H1 (cell line): ENCODE data around the gene SLC22A14. TPM values are rescaled to one million over a fixed set of nuclear protein-coding genes. Genes with fewer than 3 reads are reported as not detected.

Source experiments
- CTCF ChIA-PET: fragments of 300-600 bp; sonication (Branson Sonifier 250); formaldehyde crosslinking; loops from one replicate; lab custom pipeline; 2021; ENCODE audit not compliant: partially characterized antibody; lab: Charles Lee
- POLR2A ChIA-PET: fragments of 300-600 bp; sonication (Branson Sonifier 250); formaldehyde crosslinking; loops from one replicate; lab custom pipeline; 2021; ENCODE audit warnings: inconsistent platforms; ENCODE audit not compliant: partially characterized antibody; lab: Charles Lee
- DNase-seq, 2 experiments: peaks; one replicate each; pipeline versions ENCODE4 v3.0.0 to v3.0.0-alpha.2; 2010 to 2022; ENCODE audit warnings: low spot score in 2 of 2, low read depth in 1 of 2, mixed read lengths in 1 of 2
- FAIRE-seq: peaks from 2 replicates; lab custom pipeline; 2011; peaks lifted over from hg19 to GRCh38; lab: Jason Lieb, UNC
- H2AFZ ChIP-seq: 2 replicates; pipeline ENCODE4 v1.8.1; 2012; ENCODE audit warnings: low read length, inconsistent platforms
- H2AK5ac ChIP-seq: 2 replicates; pipeline ENCODE4 v1.6.1; 2013; ENCODE audit warnings: low read depth, low read length
- H2BK120ac ChIP-seq: replicated peaks from 2 replicates; pipeline ENCODE3; 2013; ENCODE audit warnings: low read depth, low read length, inconsistent platforms
- H2BK12ac ChIP-seq: 2 replicates; pipeline ENCODE4 v1.6.1; 2013; ENCODE audit warnings: low read depth, low read length
- H2BK15ac ChIP-seq: 2 replicates; pipeline ENCODE4 v1.6.1; 2013; ENCODE audit warnings: low read length
- H2BK20ac ChIP-seq: 2 replicates; pipeline ENCODE4 v1.6.1; 2013; ENCODE audit warnings: low read length
- H2BK5ac ChIP-seq: 2 replicates; pipeline ENCODE4 v1.6.1; 2013; ENCODE audit warnings: low read depth, low read length
- H3K14ac ChIP-seq: 2 replicates; pipeline ENCODE4 v1.6.1; 2013; ENCODE audit warnings: inconsistent platforms; ENCODE audit not compliant: insufficient read length
- H3K18ac ChIP-seq: 2 replicates; pipeline ENCODE4 v1.6.1; 2013; ENCODE audit warnings: low read length; ENCODE audit errors: extremely low read depth
- H3K23ac ChIP-seq: 2 replicates; pipeline ENCODE4 v1.6.1; 2013; ENCODE audit warnings: inconsistent platforms; ENCODE audit not compliant: insufficient read length
- H3K23me2 ChIP-seq: 2 replicates; pipeline ENCODE4 v1.6.1; 2013; ENCODE audit warnings: low read depth, low read length
- H3K27ac ChIP-seq: 2 replicates; pipeline ENCODE4 v1.6.1; 2011; ENCODE audit warnings: low read depth, low read length, inconsistent platforms
- H3K27me3 ChIP-seq, 4 experiments: replicated peaks in 1 of 4; 1 replicate in 1 of 4; 2 replicates in 3 of 4; pipeline versions ENCODE4 v1.6.1 to v1.8.1; 2011 to 2013; ENCODE audit warnings: low read length in 3 of 4, mild to moderate bottlenecking in 3 of 4, inconsistent platforms in 2 of 4, mixed read lengths in 2 of 4, moderate library complexity in 1 of 4; ENCODE audit not compliant: control insufficient read depth in 3 of 4, insufficient read depth in 3 of 4; ENCODE audit errors: extremely low read depth in 1 of 4
- H3K36me3 ChIP-seq, 4 experiments: 2 replicates each; pipeline versions ENCODE4 v1.6.1 to v1.8.1; 2011 to 2013; ENCODE audit warnings: mild to moderate bottlenecking in 4 of 4, low read length in 3 of 4, moderate library complexity in 2 of 4, control low read depth in 1 of 4, inconsistent platforms in 1 of 4; ENCODE audit not compliant: insufficient read depth in 4 of 4, control insufficient read depth in 2 of 4
- H3K4ac ChIP-seq: replicated peaks from 2 replicates; pipeline ENCODE3; 2013; ENCODE audit warnings: low read length, low read depth, mixed read lengths, inconsistent platforms; ENCODE audit not compliant: insufficient read length
- H3K4me1 ChIP-seq, 4 experiments: replicated peaks in 1 of 4; 1 replicate in 1 of 4; 2 replicates in 3 of 4; pipeline versions ENCODE4 v1.6.1 to v1.8.1; 2011 to 2013; ENCODE audit warnings: low read length in 3 of 4, inconsistent platforms in 2 of 4, mixed read lengths in 1 of 4; ENCODE audit not compliant: insufficient read depth in 4 of 4, control insufficient read depth in 3 of 4
- H3K4me2 ChIP-seq, 2 experiments: 2 replicates each; pipeline versions ENCODE4 v1.6.1 to v1.8.1; 2011 to 2013; ENCODE audit warnings: low read depth in 2 of 2, low read length in 2 of 2, control low read depth in 1 of 2, inconsistent platforms in 1 of 2, mild to moderate bottlenecking in 1 of 2; ENCODE audit not compliant: insufficient read depth in 1 of 2
- H3K4me3 ChIP-seq, 4 experiments: fragments of 200-600, 300-600 bp in 1 of 4; sonication (generic), shearing (Covaris generic), sonication (Bioruptor Twin) in 1 of 4; 2 replicates each; pipeline versions ENCODE4 v1.5.1 to v1.8.1; 2011 to 2016; ENCODE audit warnings: low read length in 4 of 4, low read depth in 3 of 4, control low read depth in 2 of 4, inconsistent platforms in 2 of 4, mild to moderate bottlenecking in 2 of 4, mixed read lengths in 1 of 4, moderate library complexity in 1 of 4; ENCODE audit not compliant: insufficient read depth in 2 of 4; ENCODE audit errors: extremely low read depth in 1 of 4
- H3K56ac ChIP-seq: replicated peaks from 2 replicates; pipeline ENCODE3; 2013; ENCODE audit warnings: low read depth, mild to moderate bottlenecking, mixed read lengths, low read length, inconsistent platforms; ENCODE audit not compliant: insufficient read length
- H3K79me1 ChIP-seq: 2 replicates; pipeline ENCODE4 v1.6.1; 2013; ENCODE audit warnings: low read depth, low read length, control low read depth
- H3K79me2 ChIP-seq, 2 experiments: 2 replicates each; pipeline versions ENCODE4 v1.6.1 to v1.8.1; 2012 to 2013; ENCODE audit warnings: low read length in 2 of 2, mild to moderate bottlenecking in 2 of 2, inconsistent platforms in 1 of 2; ENCODE audit not compliant: insufficient read depth in 2 of 2, control insufficient read depth in 1 of 2
- H3K9ac ChIP-seq, 4 experiments: replicated peaks in 1 of 4; 1 replicate in 1 of 4; 2 replicates in 3 of 4; pipeline versions ENCODE4 v1.6.1 to v1.8.1; 2011 to 2013; ENCODE audit warnings: low read depth in 3 of 4, low read length in 3 of 4, control low read depth in 2 of 4, mild to moderate bottlenecking in 2 of 4, moderate library complexity in 2 of 4, inconsistent platforms in 1 of 4; ENCODE audit errors: extremely low read depth in 1 of 4
- H3K9me3 ChIP-seq, 2 experiments: 2 replicates each; pipeline versions ENCODE4 v1.6.1 to v1.8.1; 2012 to 2013; ENCODE audit warnings: mild to moderate bottlenecking in 2 of 2, moderate library complexity in 2 of 2, control low read depth in 1 of 2, inconsistent platforms in 1 of 2, low read depth in 1 of 2, low read length in 1 of 2, mixed read lengths in 1 of 2; ENCODE audit not compliant: insufficient read depth in 2 of 2
- H4K20me1 ChIP-seq, 2 experiments: replicated peaks in 1 of 2; 2 replicates each; pipeline versions ENCODE3 to v1.8.1; 2011 to 2013; ENCODE audit warnings: inconsistent platforms in 2 of 2, low read length in 2 of 2, mild to moderate bottlenecking in 1 of 2; ENCODE audit not compliant: insufficient read depth in 2 of 2, control insufficient read depth in 1 of 2
- H4K5ac ChIP-seq: 2 replicates; pipeline ENCODE4 v1.6.1; 2013; ENCODE audit warnings: low read length, low read depth, mixed read lengths, inconsistent platforms; ENCODE audit not compliant: insufficient read length
- H4K8ac ChIP-seq: 2 replicates; pipeline ENCODE4 v1.8.0; 2013; ENCODE audit warnings: mild to moderate bottlenecking, moderate library complexity, low read length, inconsistent platforms; ENCODE audit not compliant: insufficient read depth; ENCODE audit errors: extremely low read depth
- H4K91ac ChIP-seq: replicated peaks from 2 replicates; pipeline ENCODE3; 2013; ENCODE audit warnings: low read length, mixed read lengths, inconsistent platforms; ENCODE audit not compliant: insufficient read length
- ASH2L ChIP-seq: fragments of 200-600, 300-600 bp; sonication (generic); IDR thresholded peaks from one replicate; pipeline ENCODE4 v1.7.1; 2017; ENCODE audit warnings: low read length
- BRCA1 ChIP-seq: IDR thresholded peaks from 2 replicates; pipeline ENCODE4 v1.6.1; 2012; ENCODE audit warnings: low read depth, low read length, improper control_type of control experiment
- CBX5 ChIP-seq: fragments of 300-800, 300-1000 bp; sonication (generic); IDR thresholded peaks from 2 replicates; pipeline ENCODE4 v1.7.1; 2016; ENCODE audit warnings: antibody characterized with exemption, low read length, low read depth
- CHD1 ChIP-seq: IDR thresholded peaks from 2 replicates; pipeline ENCODE4 v1.6.1; 2012; ENCODE audit warnings: low read depth, low read length, improper control_type of control experiment
- CTBP2 ChIP-seq: IDR thresholded peaks from 2 replicates; pipeline ENCODE4 v1.7.0; 2011; ENCODE audit warnings: borderline replicate concordance, mild to moderate bottlenecking, moderate library complexity, mixed read lengths, low read length; ENCODE audit not compliant: insufficient read depth, insufficient read length
- GTF2F1 ChIP-seq: IDR thresholded peaks from 2 replicates; pipeline ENCODE4 v1.6.1; 2012; ENCODE audit warnings: low read depth, low read length, improper control_type of control experiment, borderline replicate concordance
- MAX ChIP-seq: IDR thresholded peaks from 2 replicates; pipeline ENCODE4 v1.6.1; 2012; ENCODE audit warnings: inconsistent platforms
- PHF8 ChIP-seq: fragments of 200-600 bp; sonication (generic); conservative IDR thresholded peaks from 2 replicates; pipeline ENCODE4 v1.7.1; 2012; ENCODE audit warnings: low read depth, mild to moderate bottlenecking, inconsistent platforms, low read length, moderate library complexity
- SIN3A ChIP-seq, 2 experiments: IDR thresholded peaks in 1 of 2; conservative IDR thresholded peaks in 1 of 2; 2 replicates each; pipeline ENCODE4 v1.6.1; 2011 to 2012; ENCODE audit warnings: low read length in 2 of 2, improper control_type of control experiment in 1 of 2, low read depth in 1 of 2, mild to moderate bottlenecking in 1 of 2
- YY1 ChIP-seq: IDR thresholded peaks from 2 replicates; pipeline ENCODE4 v1.6.1; 2011; ENCODE audit warnings: low read depth, mild to moderate bottlenecking, low read length
- WGBS, 2 experiments: shearing (Covaris generic) in 1 of 2; methylation state at CpG; one replicate each; pipeline versions ENCODE4 v1.1.6 to v1.1.7; 2013 to 2015; ENCODE audit warnings: low lambda C conversion rate in 2 of 2, mixed read lengths in 2 of 2, inconsistent platforms in 1 of 2, low coverage in 1 of 2, missing lambda C conversion rate in 1 of 2; ENCODE audit not compliant: insufficient replicate concordance in 2 of 2, insufficient coverage in 1 of 2, insufficient read length in 1 of 2; ENCODE audit errors: extremely low coverage in 1 of 2, missing lambda C conversion rate in 1 of 2; 5-methylcytosine and 5-hydroxymethylcytosine counted together
- polyA plus RNA-seq, 7 experiments: library from polyadenylated mRNA; depleted of rRNA in 3 of 7; stranded (reverse) in 5 of 7; unstranded in 2 of 7; fragments of >200 nt in 5 of 7; fragments of 200-250 nt in 2 of 7; gene quantifications; 1 replicate in 5 of 7; 2 replicates in 1 of 7; 4 replicates in 1 of 7; pipeline versions ENCODE4 v1.2.1 to v1.2.3, GENCODE V29; 2011 to 2013; ENCODE audit warnings: missing spikeins in 2 of 7, mixed read lengths in 2 of 7
- total RNA-seq: library from RNA; stranded (reverse); fragmentation: NEBNext Ultra II Directional; extraction: Animal tissue kit (Norgen Biotek cat#: 25700); gene quantifications from 2 replicates; pipeline ENCODE4 v1.2.1, GENCODE V29; 2021

Gene SLC22A14
- total and polyA plus RNA-seq, 2 of the 8 experiments (the other 6 are each of a cell fraction or from before 2014, with no cell fraction given): 0.03 TPM; not detected in 1

DNA sequence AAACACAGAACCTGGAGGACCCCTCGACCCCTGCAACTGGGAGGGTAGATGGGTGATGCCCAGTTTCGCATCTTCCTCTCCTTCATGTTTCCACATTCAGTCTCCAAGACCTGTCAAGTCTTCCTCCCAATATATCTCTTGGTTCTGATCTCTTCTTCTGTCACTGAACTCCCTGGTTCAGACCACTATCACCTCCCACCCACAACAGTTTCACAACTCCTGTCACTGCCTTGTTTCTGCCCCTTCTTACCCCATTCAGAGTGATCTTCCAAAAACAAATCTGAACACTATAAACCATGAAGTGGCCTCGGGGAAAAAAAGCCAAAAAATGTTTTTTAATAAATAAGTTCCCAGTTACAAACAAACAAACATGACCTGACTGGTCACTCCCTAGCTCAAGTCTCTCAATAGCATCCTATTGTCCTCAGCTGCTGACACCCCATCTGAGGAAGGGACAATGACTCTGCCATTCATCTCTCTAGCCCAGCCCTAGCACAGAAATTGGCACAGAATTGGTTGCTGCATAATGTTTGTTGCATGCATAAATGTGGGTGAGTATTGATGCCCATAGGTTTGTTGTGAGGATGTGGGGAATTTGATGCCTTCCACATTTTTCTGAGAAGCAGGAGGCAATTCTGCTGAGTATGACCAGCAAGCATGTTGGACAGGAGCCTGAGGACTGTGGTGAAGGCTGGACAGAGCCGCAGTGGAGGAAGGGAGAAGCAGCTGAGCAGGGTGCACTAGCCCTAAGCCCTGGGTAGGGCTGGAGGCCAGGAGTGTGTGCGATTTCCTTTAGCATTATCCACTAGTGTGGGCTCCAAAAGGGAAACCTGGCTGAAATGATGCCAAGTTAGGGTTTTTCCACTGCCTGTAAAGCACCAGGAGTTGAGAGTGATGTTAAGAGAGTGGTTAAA is 52.3 kb downstream of the SLC22A14 start:
- H3K27me3 ChIP-seq: no peaks in the 10 kb centered on the region; a peak in 2 of 7 replicates
- no peak overlapping the region for H2BK12ac ChIP-seq
- no peak overlapping the region for H4K8ac ChIP-seq
- H3K79me2 ChIP-seq: no peaks in the 10 kb centered on the region
- no peaks in the 10 kb centered on the region for H3K9me3 ChIP-seq
- no peak overlapping the region for H4K5ac ChIP-seq
- H3K4ac ChIP-seq: no peak overlapping the region
- no peak overlapping the region for H3K23ac ChIP-seq
- no peaks in the 10 kb centered on the region for H3K36me3 ChIP-seq
- no peak overlapping the region for H3K4me2 ChIP-seq
- no peak overlapping the region for H4K91ac ChIP-seq
- CTCF ChIA-PET: interaction anchor here (0.9 to 1.5 kb wide), 5 partner anchors 11 to 62 kb away, joined by 3 to 10 read pairs (median 3); partner anchors contain the start of gene XYLB
- H2BK120ac ChIP-seq: no peak overlapping the region
- H3K9ac ChIP-seq: no peak overlapping the region
- POLR2A ChIA-PET: no interaction called here
- no peak for DNase-seq
- no peaks in the 10 kb centered on the region for H3K23me2 ChIP-seq
- H3K4me1 ChIP-seq: no peaks in the 10 kb centered on the region
- H3K79me1 ChIP-seq: no peaks in the 10 kb centered on the region
- H3K56ac ChIP-seq: no peak overlapping the region
- H3K4me3 ChIP-seq: no peak overlapping the region
- no peak overlapping the region for H2AK5ac ChIP-seq
- FAIRE-seq: no peak
- no peaks in the 10 kb centered on the region for H4K20me1 ChIP-seq
- H2BK15ac ChIP-seq: no peak overlapping the region
- H2BK5ac ChIP-seq: no peak overlapping the region
- no peak overlapping the region for H3K27ac ChIP-seq
- no peak overlapping the region; the same call in 1 of the 2 replicates for H2AFZ ChIP-seq
- H3K14ac ChIP-seq: no peak overlapping the region
- no peak overlapping the region for H2BK20ac ChIP-seq
- 86% methylated on average over 5 of the region's 5 CpGs; no CpG with 5 or more reads in 1 of the 2 experiments for WGBS, 2 experiments
- H3K18ac ChIP-seq: no peak overlapping the region
- no peak for TF ChIP-seq BRCA1
- no peak for TF ChIP-seq YY1
- no peak for TF ChIP-seq PHF8
- TF ChIP-seq CBX5: no peak
- TF ChIP-seq CHD1: no peak
- TF ChIP-seq ASH2L: no peak
- TF ChIP-seq CTBP2: no peak
- no peak for TF ChIP-seq GTF2F1
- TF ChIP-seq MAX: no peak
- TF ChIP-seq SIN3A (conservative IDR thresholded peaks at IDR 0.05 in 1 of 2, IDR thresholded peaks at IDR 0.05 in 1 of 2; ENCODE audit: low read depth in 1 of 2, low read length in 2 of 2): no peak
